Renal cortex interstitium (tissue), 15 donors: ENCODE results near the gene TEX54. TPM values are rescaled to one million over a fixed set of nuclear protein-coding genes. Genes with fewer than 3 reads are reported as not detected.
A peak's percentile ranks its signal among the peaks of the same experiment; 100 is the strongest.
"Not testable (repeated sequence)": the region's sequence is repeated elsewhere in the genome, so short reads cannot be mapped to it uniquely, and the experiment has no call there.

ENCODE experiments used
- DNase-seq, 11 donors: peaks; one replicate each; pipeline ENCODE4 v3.0.0-alpha.2; 2013; ENCODE audit warnings: low read depth in 9 of 11, low spot score in 4 of 11; ENCODE audit errors: extremely low read depth in 1 of 11
- long read RNA-seq, 16 experiments: transcript quantifications; one replicate each; lab custom pipeline, GENCODE V29; 2026
- polyA plus RNA-seq, 3 donors: library from polyadenylated mRNA; unstranded; fragments of 120-200 nt; gene quantifications; one replicate each; pipeline ENCODE4 v1.2.1, GENCODE V29; 2013; ENCODE audit not compliant: insufficient read length in 3 of 3

The TEX54 gene
- polyA plus RNA-seq: under 1 TPM in 1 of 3 donors, not detected in 2; 0.42 TPM
- long read RNA-seq, donor 1, partial matches to known transcripts: 0 of 2 reads
- long read RNA-seq, donor 1, other reads (novel, unspliced or antisense): 0 of 2 reads
- long read RNA-seq, donor 2: 0 reads
- long read RNA-seq, donor 3: 0 reads
- long read RNA-seq, donor 4: 0 reads
- long read RNA-seq, donor 5: 0 reads
- long read RNA-seq, donor 6, partial matches to known transcripts: 0 of 1 reads
- long read RNA-seq, donor 6, other reads (novel, unspliced or antisense): 0 of 1 reads
- long read RNA-seq, donor 7, partial matches to known transcripts: 0 of 1 reads
- long read RNA-seq, donor 7, other reads (novel, unspliced or antisense): 0 of 1 reads
- long read RNA-seq, donor 8, partial matches to known transcripts: 0 of 1 reads
- long read RNA-seq, donor 8, other reads (novel, unspliced or antisense): 0 of 1 reads
- long read RNA-seq, donor 9: 0 reads
- long read RNA-seq, donor 10: 0 reads
- long read RNA-seq, donor 11, partial matches to known transcripts: 0 of 2 reads
- long read RNA-seq, donor 11, other reads (novel, unspliced or antisense): 0 of 2 reads
- long read RNA-seq, donor 12: 0 reads
- long read RNA-seq, donor 13: 0 reads
- long read RNA-seq, donor 14: 0 reads
- long read RNA-seq, donor 15, partial matches to known transcripts: 0 of 1 reads
- long read RNA-seq, donor 15, other reads (novel, unspliced or antisense): 0 of 1 reads
- long read RNA-seq, donor 16, partial matches to known transcripts: 0 of 3 reads
- long read RNA-seq, donor 16, other reads (novel, unspliced or antisense): 0 of 3 reads

DNA sequence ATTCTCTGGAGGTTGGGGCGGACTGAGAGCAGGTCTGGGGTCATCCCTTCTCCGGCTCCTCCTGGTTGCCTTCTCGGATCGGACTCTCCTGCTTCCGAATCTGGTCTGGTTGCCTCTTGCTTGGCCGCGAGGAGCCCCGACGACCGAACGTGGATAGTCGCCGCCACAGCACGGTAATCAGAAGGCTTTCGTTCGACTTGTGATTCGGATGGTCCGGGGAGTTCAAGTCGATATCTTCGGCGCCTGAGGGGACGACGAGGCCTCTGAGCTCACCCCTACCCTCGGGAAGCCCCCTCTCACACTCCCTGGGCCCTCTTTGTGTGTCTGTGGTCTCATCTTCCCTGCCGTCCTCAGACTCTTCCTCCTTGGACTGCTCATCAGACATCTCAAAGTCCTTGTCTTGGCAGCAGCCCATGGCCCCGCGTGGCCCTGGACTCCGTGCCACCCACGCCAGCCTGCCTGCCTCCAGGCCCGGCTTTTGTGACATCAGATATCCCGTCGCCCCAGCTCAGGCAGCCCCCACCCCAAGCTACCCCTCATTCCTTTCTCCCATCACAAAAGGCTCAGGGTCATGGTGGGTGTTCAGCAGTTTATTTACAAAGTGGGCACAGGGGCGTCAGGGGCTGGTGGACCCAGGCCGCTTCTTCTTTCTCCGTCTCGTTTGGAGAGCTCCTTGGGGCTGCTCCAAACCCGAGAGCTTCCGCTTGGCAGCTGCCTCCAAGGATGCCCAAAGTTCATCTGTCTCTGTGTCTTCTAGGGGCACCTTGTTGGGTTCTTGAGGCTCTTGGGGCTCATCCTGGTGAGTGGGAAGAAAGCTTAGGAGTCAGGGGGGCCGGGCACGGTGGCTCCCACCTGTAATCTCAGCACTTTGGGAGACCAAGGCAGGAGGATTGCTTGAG lies at the start of gene TEX54:
TSS of gene TEX54 (minus strand) at position 506 of the 899 bp plus-strand sequence.
- DNase-seq: peak in 1 of 11 donors; percentile 11

- no peak for DNase-seq
Measured at GRCh38 chr11:62882431-62882749, 49.7 kb upstream of the TEX54 start.

DNA sequence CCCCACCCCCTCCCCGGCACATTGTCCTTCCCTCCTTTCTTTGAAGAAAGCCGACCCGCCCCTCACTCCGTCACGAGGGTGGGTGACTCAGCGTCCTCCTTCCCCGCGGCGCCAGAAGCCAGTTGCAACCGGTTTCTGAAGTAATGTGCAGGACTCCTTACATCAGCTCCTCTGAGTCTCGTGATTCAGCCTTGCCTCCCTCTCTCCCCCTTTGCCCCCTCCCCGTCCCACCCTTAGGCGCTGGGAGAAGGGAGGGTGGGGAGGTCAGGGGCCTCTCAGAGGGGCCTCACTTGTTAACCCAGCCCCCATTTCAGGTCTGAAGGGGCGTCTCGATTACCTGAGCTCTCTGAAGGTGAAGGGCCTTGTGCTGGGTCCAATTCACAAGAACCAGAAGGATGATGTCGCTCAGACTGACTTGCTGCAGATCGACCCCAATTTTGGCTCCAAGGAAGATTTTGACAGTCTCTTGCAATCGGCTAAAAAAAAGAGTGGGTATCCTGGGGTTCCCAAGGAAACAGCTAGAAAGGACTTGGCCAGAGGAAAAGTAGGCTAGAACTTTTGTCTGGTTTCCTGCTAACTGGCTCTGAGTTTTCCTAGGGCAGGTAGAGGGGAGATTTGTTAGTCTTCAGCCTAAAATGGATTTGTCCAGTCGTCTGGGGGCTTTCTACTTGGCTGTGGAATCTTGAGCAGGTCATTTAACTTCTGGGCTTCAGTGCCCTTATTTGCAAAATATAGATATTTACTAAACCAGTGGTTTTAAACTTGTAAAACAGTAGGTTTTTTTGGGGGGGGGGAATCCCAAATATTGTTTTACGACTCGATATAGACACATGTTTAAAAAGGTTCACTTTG lies 49.2 kb upstream of the TEX54 start:
- DNase-seq: peak in 10 of 11 donors; percentile 84 to 96 (median 92)

DNA sequence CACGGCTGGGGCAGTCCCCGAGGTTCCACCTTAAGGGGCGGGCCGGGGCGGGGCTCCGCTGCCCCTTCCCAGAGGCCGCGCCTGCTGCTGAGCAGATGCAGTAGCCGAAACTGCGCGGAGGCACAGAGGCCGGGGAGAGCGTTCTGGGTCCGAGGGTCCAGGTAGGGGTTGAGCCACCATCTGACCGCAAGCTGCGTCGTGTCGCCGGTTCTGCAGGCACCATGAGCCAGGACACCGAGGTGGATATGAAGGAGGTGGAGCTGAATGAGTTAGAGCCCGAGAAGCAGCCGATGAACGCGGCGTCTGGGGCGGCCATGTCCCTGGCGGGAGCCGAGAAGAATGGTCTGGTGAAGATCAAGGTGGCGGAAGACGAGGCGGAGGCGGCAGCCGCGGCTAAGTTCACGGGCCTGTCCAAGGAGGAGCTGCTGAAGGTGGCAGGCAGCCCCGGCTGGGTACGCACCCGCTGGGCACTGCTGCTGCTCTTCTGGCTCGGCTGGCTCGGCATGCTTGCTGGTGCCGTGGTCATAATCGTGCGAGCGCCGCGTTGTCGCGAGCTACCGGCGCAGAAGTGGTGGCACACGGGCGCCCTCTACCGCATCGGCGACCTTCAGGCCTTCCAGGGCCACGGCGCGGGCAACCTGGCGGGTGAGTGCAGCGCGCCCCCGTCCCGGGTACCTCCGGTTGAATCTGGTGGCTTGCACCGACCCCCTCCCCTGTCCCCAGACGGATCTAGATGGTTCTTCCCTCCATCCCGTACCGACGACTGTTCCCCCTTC lies 48.4 kb upstream of the TEX54 start, which contains the start of gene SLC3A2:
TSS of gene SLC3A2 (plus strand) at position 94 of the 776 bp plus-strand sequence. CDS start at position 222, 128 bp downstream.
- DNase-seq: peak; percentile 71 to 86 (median 82)

- DNase-seq: peak in 2 of 11 donors; percentile 26 to 39
Measured at GRCh38 chr11:62880231-62880802, 47.7 kb upstream of the TEX54 start.

GRCh38 chr11:62879235-62879978 lies 46.8 kb upstream of the TEX54 start:
- no peak for DNase-seq

DNA sequence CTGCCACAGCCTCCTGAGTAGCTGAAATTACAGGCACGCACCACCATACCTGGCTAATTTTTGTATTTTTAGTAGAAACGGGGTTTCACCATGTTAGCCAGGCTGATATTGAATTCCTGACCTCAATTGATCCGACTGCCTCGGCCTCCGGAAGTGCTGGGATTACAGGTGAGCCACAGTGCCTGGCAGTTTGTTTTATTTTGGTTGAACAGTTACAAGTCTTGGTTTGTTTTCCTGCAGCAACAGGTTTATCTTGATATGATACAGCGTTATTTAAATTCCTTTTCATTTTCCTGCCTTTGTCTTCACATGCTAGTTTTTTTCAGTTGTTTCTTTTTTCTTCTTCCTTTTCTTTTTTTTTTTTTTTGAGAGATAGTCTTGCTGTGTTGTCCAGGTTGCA lies 44.1 kb upstream of the TEX54 start:
- no peak for DNase-seq

- no peak for DNase-seq
Measured at GRCh38 chr11:62875698-62876478, 43.2 kb upstream of the TEX54 start.

GRCh38 chr11:62874851-62875250 lies 42.2 kb upstream of the TEX54 start:
- DNase-seq: no peak

GRCh38 chr11:62865635-62866034 lies 33.0 kb upstream of the TEX54 start:
- DNase-seq: no peak

GRCh38 chr11:62863687-62864335 lies 31.2 kb upstream of the TEX54 start:
- DNase-seq: no peak

DNA sequence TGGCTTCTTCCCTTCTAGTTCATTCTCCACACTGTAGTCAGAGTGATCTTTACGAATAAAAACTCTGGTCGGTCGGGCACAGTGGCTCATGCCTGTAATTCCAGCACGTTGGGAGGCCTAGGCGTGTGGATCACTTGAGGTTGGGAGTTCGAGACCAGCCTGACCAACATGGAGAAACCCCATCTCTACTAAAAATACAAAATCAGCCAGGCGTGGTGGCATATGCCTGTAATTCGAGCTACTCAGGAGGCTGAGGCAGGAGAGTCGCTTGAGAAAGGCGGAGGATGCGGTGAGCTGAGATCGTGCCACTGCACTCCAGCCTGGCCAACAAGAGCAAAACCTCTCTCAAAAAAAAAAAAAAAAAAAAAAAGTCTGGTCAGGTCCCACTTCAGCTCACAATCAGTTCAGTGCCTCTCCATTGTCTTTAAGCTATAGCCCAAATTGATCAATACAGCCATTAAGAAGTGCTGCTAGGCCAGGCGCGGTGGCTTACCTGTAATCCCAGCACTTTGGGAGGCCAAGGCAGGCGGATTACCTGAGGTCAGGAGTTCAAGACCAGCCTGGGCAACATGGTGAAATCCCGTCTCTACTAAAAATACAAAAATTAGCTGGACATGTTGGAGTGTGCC lies 29.0 kb upstream of the TEX54 start:
- not testable (repeated sequence) for DNase-seq

- no peak for DNase-seq
Measured at GRCh38 chr11:62860835-62861563, 28.4 kb upstream of the TEX54 start.

DNA sequence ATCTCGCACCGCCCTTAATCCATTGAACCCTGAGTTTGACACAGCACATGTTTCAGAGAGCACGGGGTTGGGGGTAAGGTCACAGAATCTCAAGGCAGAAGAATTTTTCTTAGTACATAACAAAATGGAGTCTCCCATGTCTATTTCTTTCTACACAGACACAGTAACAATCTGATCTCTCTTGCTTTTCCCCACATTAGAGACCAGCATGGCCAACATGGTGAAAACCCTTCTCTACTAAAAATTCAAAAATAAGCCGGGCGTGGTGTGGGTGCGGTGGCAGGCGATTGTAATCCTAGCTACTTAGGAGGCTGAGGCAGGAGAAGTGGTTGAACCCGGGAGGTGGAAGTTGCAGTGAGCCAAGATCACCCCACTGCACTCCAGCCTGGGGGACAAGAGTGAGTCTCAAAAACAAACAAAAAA lies 26.7 kb upstream of the TEX54 start:
- DNase-seq: not testable (repeated sequence)
